HEK293T (cell line): ENCODE measurements around the gene DLX2.

Experiments used
- ARNT ChIP-seq: fragments of 450-650 bp; IDR thresholded peaks from 2 replicates; pipeline ENCODE4 v1.6.1; 2017; ENCODE audit warnings: mild to moderate bottlenecking
- BHLHE40 ChIP-seq: fragments of 450-650 bp; IDR thresholded peaks from 2 replicates; pipeline ENCODE4 v1.6.1; 2016; ENCODE audit warnings: mild to moderate bottlenecking, moderate library complexity, borderline replicate concordance
- ELF4 ChIP-seq: fragments of 450-650 bp; IDR thresholded peaks from 2 replicates; pipeline ENCODE4 v1.6.1; 2017; ENCODE audit warnings: antibody characterized with exemption
- FOXA1 ChIP-seq: fragments of 450-650 bp; IDR thresholded peaks from 2 replicates; pipeline ENCODE4 v1.6.1; 2016; ENCODE audit warnings: mild to moderate bottlenecking
- FOXK2 ChIP-seq: fragments of 450-650 bp; IDR thresholded peaks from 2 replicates; pipeline ENCODE4 v1.6.1; 2016; ENCODE audit warnings: mild to moderate bottlenecking
- FOXM1 ChIP-seq: fragments of 450-650 bp; IDR thresholded peaks from 2 replicates; pipeline ENCODE4 v1.6.1; 2017; ENCODE audit warnings: mild to moderate bottlenecking, borderline replicate concordance
- HDGF ChIP-seq: fragments of 450-650 bp; IDR thresholded peaks from 2 replicates; pipeline ENCODE4 v1.6.1; 2017; ENCODE audit warnings: antibody characterized with exemption, borderline replicate concordance
- LEF1 ChIP-seq: fragments of 450-650 bp; IDR thresholded peaks from 2 replicates; pipeline ENCODE4 v1.6.1; 2017; ENCODE audit warnings: mild to moderate bottlenecking, borderline replicate concordance
- SUZ12 ChIP-seq: fragments of 450-650 bp; IDR thresholded peaks from 2 replicates; pipeline ENCODE4 v1.6.1; 2016; ENCODE audit warnings: mild to moderate bottlenecking
- TARDBP ChIP-seq: fragments of 450-650 bp; IDR thresholded peaks from 2 replicates; pipeline ENCODE4 v1.6.1; 2016
- ZNF384 ChIP-seq: fragments of 450-650 bp; IDR thresholded peaks from 2 replicates; pipeline ENCODE4 v1.6.1; 2016

DNA sequence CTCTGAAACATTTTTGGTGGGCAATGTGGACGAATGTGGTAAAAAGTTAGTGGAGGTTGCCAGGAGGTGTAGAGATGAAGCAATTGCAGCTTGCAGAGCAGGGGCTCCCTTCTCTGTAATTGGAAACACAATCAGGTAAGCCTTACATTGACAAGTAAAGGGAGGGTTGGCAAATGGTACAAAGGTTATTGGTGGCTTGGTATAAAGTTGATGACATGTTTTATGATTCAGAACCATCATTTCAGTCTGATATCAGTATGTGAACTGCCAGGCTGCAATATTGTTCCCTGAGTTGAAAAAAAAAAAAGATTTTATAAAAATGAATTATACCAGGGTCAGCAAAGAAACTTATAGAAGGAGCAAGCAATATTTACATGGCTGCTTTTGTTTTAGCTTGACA, 31.8 kb downstream of the DLX2 start:
- TF ChIP-seq LEF1 (no peak), SUZ12 (no peak), FOXA1 (no peak), FOXK2 (no peak), ZNF384 (no peak), ELF4 (no peak), TARDBP (no peak), BHLHE40 (no peak), FOXM1 (no peak), ARNT (no peak), HDGF (no peak)
